GM18526 (cell line): Measurements from ENCODE around the gene USP54.

Experiments
- POLR2A ChIP-seq: IDR thresholded peaks from 3 replicates; pipeline ENCODE4 v1.6.1; 2011; ENCODE audit not compliant: insufficient read length; ENCODE audit errors: extremely low read depth

Gene USP54

GRCh38 chr10:73449113-73449512 lies 142.0 kb downstream of the USP54 start:
- TF ChIP-seq POLR2A: no peak

GRCh38 chr10:73448384-73448783 lies 142.8 kb downstream of the USP54 start:
- no peak for TF ChIP-seq POLR2A
